Lower lobe of right lung (tissue), 2 donors: ENCODE results near the gene ST8SIA1. TPM values are rescaled to one million over a fixed set of nuclear protein-coding genes. Genes with fewer than 3 reads are reported as not detected.
A peak's percentile ranks its signal among the peaks of the same experiment; 100 is the strongest.

ENCODE experiments used
- ATAC-seq, 2 donors: fragments of 200-7000 bp; cut with Tn5 transposase; one replicate each; pipeline ENCODE4 v1.9.1; 2020 to 2022; ENCODE audit warnings: mild to moderate bottlenecking in 2 of 2, moderate library complexity in 2 of 2
- DNase-seq: peaks from one replicate; pipeline ENCODE4 v3.0.0-alpha.2; 2020
- H3K27ac ChIP-seq: fragments of 200-600 bp; one replicate; pipeline ENCODE4 v1.8.0; 2022
- H3K27me3 ChIP-seq: fragments of 200-600 bp; one replicate; pipeline ENCODE4 v1.8.0; 2022; ENCODE audit warnings: low read depth
- H3K36me3 ChIP-seq: fragments of 200-600 bp; one replicate; pipeline ENCODE4 v1.8.0; 2022; ENCODE audit warnings: mild to moderate bottlenecking
- H3K4me1 ChIP-seq: fragments of 200-600 bp; one replicate; pipeline ENCODE4 v1.8.0; 2022
- H3K4me3 ChIP-seq: fragments of 200-600 bp; one replicate; pipeline ENCODE4 v1.8.0; 2022; ENCODE audit warnings: mild to moderate bottlenecking
- H3K9me3 ChIP-seq: fragments of 200-600 bp; one replicate; pipeline ENCODE4 v1.8.0; 2022
- CTCF ChIP-seq: fragments of 200-600 bp; IDR thresholded peaks from one replicate; pipeline ENCODE4 v1.8.0; 2022; ENCODE audit warnings: antibody characterized with exemption, mild to moderate bottlenecking
- intact Hi-C: fragments of 100-400 bp; cut with DNase I; formaldehyde crosslinking; loops from one replicate; pipeline ENCODE4 v1.11.0; 2022
- total RNA-seq: library from RNA; stranded (reverse); fragmentation: NEBNext Ultra II Directional; extraction: Animal tissue kit (Norgen Biotek cat#: 25700); gene quantifications from one replicate; pipeline ENCODE4 v1.2.1, GENCODE V29; 2021
- donor health status: DM: no; HTN: yes; CAD: no; lungs with severe emphysema.

ST8SIA1 gene
- total RNA-seq, 1 donor from 2014 or later: 9.1 TPM

- H3K27me3 ChIP-seq: peaks cover 11% of the 10 kb centered on the region
- no peak for TF ChIP-seq CTCF
- no peaks in the 10 kb centered on the region for H3K36me3 ChIP-seq
- intact Hi-C loops: no loop called here
- DNase-seq (no peak), ATAC-seq (no peak)
- no peaks in the 10 kb centered on the region for H3K9me3 ChIP-seq
- H3K4me3 ChIP-seq: no peak overlapping the region
- H3K4me1 ChIP-seq: peaks cover 10% of the 10 kb centered on the region
- H3K27ac ChIP-seq: no peak overlapping the region
These were observed 5.2 kb upstream of the ST8SIA1 start for GRCh38 chr12:22339691-22340090.

GRCh38 chr12:22335794-22336166 lies 1.3 kb upstream of the ST8SIA1 start:
- H3K27me3 ChIP-seq: peaks cover 27% of the 10 kb centered on the region
- DNase-seq (no peak), ATAC-seq (no peak)
- TF ChIP-seq CTCF: no peak
- H3K27ac ChIP-seq: no peak overlapping the region
- no peaks in the 10 kb centered on the region for H3K36me3 ChIP-seq
- intact Hi-C loops: no loop called here
- H3K9me3 ChIP-seq: no peaks in the 10 kb centered on the region
- peaks cover 18% of the 10 kb centered on the region for H3K4me1 ChIP-seq
- peak overlapping the region; percentile 63 for H3K4me3 ChIP-seq

- Histone ChIP-seq H3K36me3 (no peaks in the 10 kb centered on the region), H3K9me3 (no peaks in the 10 kb centered on the region), H3K4me1 (peaks cover 18% of the 10 kb centered on the region), H3K27me3 (peaks cover 27% of the 10 kb centered on the region), H3K4me3 (peak overlapping the region; percentile 63), H3K27ac (peak overlapping the region; percentile 57)
- ATAC-seq (peak; percentile 27 to 34), DNase-seq (peak; percentile 49)
- intact Hi-C loops: no loop called here
- no peak for TF ChIP-seq CTCF
These were observed 646 bp downstream of the ST8SIA1 start for GRCh38 chr12:22333713-22334409.

GRCh38 chr12:22333186-22333712 lies 1.3 kb downstream of the ST8SIA1 start:
- no peak overlapping the region for H3K27ac ChIP-seq
- TF ChIP-seq CTCF: no peak
- H3K9me3 ChIP-seq: no peaks in the 10 kb centered on the region
- intact Hi-C loops: no loop called here
- peaks cover 18% of the 10 kb centered on the region for H3K4me1 ChIP-seq
- no peaks in the 10 kb centered on the region for H3K36me3 ChIP-seq
- ATAC-seq: no peak
- DNase-seq: no peak
- peaks cover 27% of the 10 kb centered on the region for H3K27me3 ChIP-seq
- H3K4me3 ChIP-seq: peak overlapping the region; percentile 63

- H3K27me3 ChIP-seq: peaks cover 27% of the 10 kb centered on the region
- ATAC-seq: no peak
- H3K9me3 ChIP-seq: no peaks in the 10 kb centered on the region
- H3K4me1 ChIP-seq: peaks cover 18% of the 10 kb centered on the region
- intact Hi-C loops: no loop called here
- H3K4me3 ChIP-seq: peak overlapping the region; percentile 63
- H3K36me3 ChIP-seq: no peaks in the 10 kb centered on the region
- no peak overlapping the region for H3K27ac ChIP-seq
- DNase-seq: no peak
- TF ChIP-seq CTCF: no peak
These were observed 2.3 kb downstream of the ST8SIA1 start for GRCh38 chr12:22332202-22332601.
